ENCODE results near the gene EXD3. TPM values are rescaled to one million over a fixed set of nuclear protein-coding genes. Genes with fewer than 3 reads are reported as not detected.

The EXD3 gene
- total and polyA plus RNA-seq, 2 of the 13 experiments (the other 11 are each of a cell fraction or from before 2014, with no cell fraction given): 2.7 to 4.8 TPM

- peak; percentile 33; the same call in 1 of the 2 replicates for TF ChIP-seq ARID4A (CRISPR knock-in tag; IDR thresholded peaks at IDR 0.05; ENCODE audit: borderline replicate concordance)
- TF ChIP-seq SNAPC2 (CRISPR knock-in tag; IDR thresholded peaks at IDR 0.05): no peak
- no peak for TF ChIP-seq ZNF432 (CRISPR knock-in tag; IDR thresholded peaks at IDR 0.05; ENCODE audit: borderline replicate concordance)
- TF ChIP-seq FOXP4 (CRISPR knock-in tag; IDR thresholded peaks at IDR 0.05): no peak
- no peak for TF ChIP-seq ZSCAN5A (CRISPR knock-in tag; IDR thresholded peaks at IDR 0.05; ENCODE audit: borderline replicate concordance)
- TF ChIP-seq ZNF569 (CRISPR knock-in tag; IDR thresholded peaks at IDR 0.05; ENCODE audit: borderline replicate concordance): no peak
- no peak; the same call in 1 of the 2 replicates for TF ChIP-seq AKAP8 (CRISPR knock-in tag; IDR thresholded peaks at IDR 0.05)
- no peak for TF ChIP-seq NFE2L1 (CRISPR knock-in tag; IDR thresholded peaks at IDR 0.05; ENCODE audit: borderline replicate concordance)
- TF ChIP-seq PAX8 (CRISPR knock-in tag; IDR thresholded peaks at IDR 0.05; ENCODE audit: borderline replicate concordance): no peak
- TF ChIP-seq ZHX2 (IDR thresholded peaks at IDR 0.05; ENCODE audit: low read depth): no peak
- no peak for TF ChIP-seq ZHX2 (CRISPR knock-in tag; IDR thresholded peaks at IDR 0.05; ENCODE audit: borderline replicate concordance)
- TF ChIP-seq STAG1 (CRISPR knock-in tag; IDR thresholded peaks at IDR 0.05): no peak
- TF ChIP-seq ZNF530 (CRISPR knock-in tag; IDR thresholded peaks at IDR 0.05; ENCODE audit: low read depth): no peak
- no peak for TF ChIP-seq HNRNPK (IDR thresholded peaks at IDR 0.05; ENCODE audit: low read depth, low read length, poor library complexity, severe bottlenecking)
- no peak for TF ChIP-seq MLX (CRISPR knock-in tag; IDR thresholded peaks at IDR 0.05)
Measured at GRCh38 chr9:137459152-137459600, 36.2 kb upstream of the EXD3 start, which contains the start of gene NSMF (continued).
